DOHH2 (cell line): ENCODE measurements around the gene TTC8.

Experiments used
- CTCF ChIP-seq: fragments of 200-600 bp; sonication (generic); IDR thresholded peaks from one replicate; pipeline ENCODE4 v1.5.1; 2014; ENCODE audit warnings: antibody characterized with exemption, mild to moderate bottlenecking, low read depth, low read length; ENCODE audit not compliant: poor library complexity, severe bottlenecking
- EZH2phosphoT487 ChIP-seq: fragments of 200-600 bp; sonication (generic); IDR thresholded peaks from 2 replicates; pipeline ENCODE4 v1.6.1; 2017; ENCODE audit warnings: borderline replicate concordance, mild to moderate bottlenecking, antibody characterized with exemption, low read length, moderate library complexity, mixed read lengths

- TF ChIP-seq CTCF = no peak
- no peak for TF ChIP-seq EZH2phosphoT487
Observed at GRCh38 chr14:88904206-88904647, 79.8 kb downstream of the TTC8 start.
